HepG2 (cell line): ENCODE data around the gene CTSD.

Experiments used
- ASH2L ChIP-seq: fragments of 300-600, 200-600 bp; sonication (generic); IDR thresholded peaks from 2 replicates; pipeline ENCODE4 v1.7.0; 2017; ENCODE audit warnings: low read depth, mild to moderate bottlenecking, moderate library complexity, mixed read lengths, low read length; ENCODE audit not compliant: insufficient read length
- CC2D1A ChIP-seq: sonication (generic); formaldehyde crosslinking; IDR thresholded peaks from 2 replicates; pipeline ENCODE4 v1.8.1; 2023; ENCODE audit warnings: mild to moderate bottlenecking, missing genetic modification reagents
- EZH2 ChIP-seq: conservative IDR thresholded peaks from 2 replicates; pipeline ENCODE4 v1.6.1; 2012; ENCODE audit warnings: mild to moderate bottlenecking, low read depth, low read length, moderate library complexity
- MXI1 ChIP-seq: IDR thresholded peaks from 3 replicates; pipeline ENCODE4 v1.6.1; 2012; ENCODE audit warnings: low read depth, low read length, inconsistent platforms, borderline replicate concordance
- RBM39 ChIP-seq: fragments of 200-400 bp; formaldehyde crosslinking; IDR thresholded peaks from one replicate; pipeline ENCODE4 v1.6.1; 2018; ENCODE audit warnings: antibody characterized with exemption, mild to moderate bottlenecking, low read depth, low read length; ENCODE audit not compliant: poor library complexity, severe bottlenecking

DNA sequence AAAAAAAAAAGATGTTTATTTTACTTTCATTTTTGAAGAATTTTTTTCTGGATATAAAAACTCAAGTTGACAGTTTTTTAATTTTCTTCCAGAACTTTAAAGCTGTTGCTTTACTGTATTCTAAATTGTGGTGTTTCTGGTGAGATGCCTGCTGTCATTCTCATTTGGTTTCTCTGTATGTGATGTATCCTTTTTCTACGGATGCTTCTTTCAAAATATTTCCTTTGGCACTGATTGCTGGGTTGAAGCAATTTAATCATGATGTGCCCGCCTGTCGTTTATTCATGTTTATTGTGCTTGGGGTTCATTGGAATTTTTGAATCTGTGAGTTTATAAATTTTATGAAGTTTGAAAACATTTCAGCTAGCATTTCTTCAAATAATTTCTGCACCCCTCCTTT is 29.4 kb upstream of the CTSD start:
- TF ChIP-seq EZH2: no peak
- TF ChIP-seq MXI1: no peak
- TF ChIP-seq RBM39: no peak
- no peak for TF ChIP-seq ASH2L
- TF ChIP-seq CC2D1A (CRISPR knock-in tag): no peak
